Stimulated activated CD4-positive, alpha-beta T cell treated with anti-CD3 and anti-CD28 coated beads, Interleukin-2, amount 100 ng/mL, for 24 hours (primary cell): ENCODE results near the gene SMU1.
A peak's percentile ranks its signal among the peaks of the same experiment; 100 is the strongest.

ENCODE experiments used
- DNase-seq, 2 donors: peaks; one replicate each; pipeline ENCODE4 v3.0.0-alpha.2; 2020

SMU1 gene

DNA sequence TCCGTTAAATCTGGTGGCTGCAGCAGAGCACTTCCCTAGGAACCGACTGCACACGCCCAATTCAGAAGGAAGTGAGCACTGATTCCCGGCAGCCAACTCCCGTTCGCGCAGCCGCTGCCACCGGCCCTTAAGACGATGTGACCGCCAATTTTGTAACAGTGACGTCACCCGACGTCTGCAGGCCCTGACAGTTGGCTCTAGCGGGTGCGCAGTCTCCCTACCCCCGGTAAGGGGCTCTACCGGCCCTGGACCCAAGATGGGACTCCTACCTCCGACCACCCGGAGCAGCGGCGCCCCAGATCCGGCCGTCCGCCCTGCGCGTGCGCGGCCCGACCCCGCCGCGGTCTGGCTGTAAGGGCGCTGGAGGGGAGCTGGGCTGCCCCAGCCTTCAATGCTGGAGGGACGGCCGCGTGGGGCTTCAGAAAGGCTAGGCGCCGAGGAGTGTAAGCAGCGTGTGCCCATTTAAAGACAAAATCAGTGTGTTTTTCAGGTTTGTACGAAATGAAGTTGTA lies 32.3 kb downstream of the SMU1 start:
- peak; percentile 55 to 69 for DNase-seq

DNA sequence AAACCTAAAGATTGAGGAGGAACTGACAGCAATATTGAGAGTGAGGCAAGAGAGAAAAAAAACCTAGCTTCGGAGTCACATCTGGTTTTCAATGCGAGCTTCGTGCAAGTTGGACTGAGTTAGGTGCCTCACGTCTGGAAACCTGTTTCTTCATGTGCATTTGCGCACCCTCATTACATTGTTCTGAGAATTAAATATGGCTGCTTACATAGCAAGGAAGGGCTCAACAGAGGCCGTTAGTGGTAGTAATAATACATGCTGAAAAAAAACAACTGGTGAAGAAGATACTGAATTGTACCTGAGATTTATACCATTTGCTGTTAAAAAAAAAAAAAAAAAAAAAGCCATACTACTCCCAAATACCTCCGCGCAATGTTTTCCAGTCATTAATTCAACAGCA lies 32.8 kb downstream of the SMU1 start:
- no peak for DNase-seq

DNA sequence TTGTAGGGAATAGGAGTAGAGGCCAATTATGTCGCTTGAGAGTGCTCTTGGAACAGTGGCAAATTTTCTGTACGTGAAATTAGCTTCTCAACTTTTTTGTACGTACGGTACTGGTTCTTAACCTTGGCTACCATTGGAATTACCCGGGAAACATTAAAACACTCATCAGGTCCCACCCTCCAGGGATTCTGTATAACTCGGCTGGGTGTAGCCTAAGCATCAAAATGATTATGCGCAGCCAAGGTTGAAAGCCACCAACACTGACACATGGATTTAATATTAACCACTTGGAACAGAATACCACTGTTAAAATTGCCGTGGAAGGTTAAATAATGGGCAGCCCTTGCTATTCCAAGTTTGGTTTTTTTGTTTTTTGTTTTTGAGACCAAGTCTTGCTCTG lies 34.0 kb downstream of the SMU1 start:
- no peak for DNase-seq

DNA sequence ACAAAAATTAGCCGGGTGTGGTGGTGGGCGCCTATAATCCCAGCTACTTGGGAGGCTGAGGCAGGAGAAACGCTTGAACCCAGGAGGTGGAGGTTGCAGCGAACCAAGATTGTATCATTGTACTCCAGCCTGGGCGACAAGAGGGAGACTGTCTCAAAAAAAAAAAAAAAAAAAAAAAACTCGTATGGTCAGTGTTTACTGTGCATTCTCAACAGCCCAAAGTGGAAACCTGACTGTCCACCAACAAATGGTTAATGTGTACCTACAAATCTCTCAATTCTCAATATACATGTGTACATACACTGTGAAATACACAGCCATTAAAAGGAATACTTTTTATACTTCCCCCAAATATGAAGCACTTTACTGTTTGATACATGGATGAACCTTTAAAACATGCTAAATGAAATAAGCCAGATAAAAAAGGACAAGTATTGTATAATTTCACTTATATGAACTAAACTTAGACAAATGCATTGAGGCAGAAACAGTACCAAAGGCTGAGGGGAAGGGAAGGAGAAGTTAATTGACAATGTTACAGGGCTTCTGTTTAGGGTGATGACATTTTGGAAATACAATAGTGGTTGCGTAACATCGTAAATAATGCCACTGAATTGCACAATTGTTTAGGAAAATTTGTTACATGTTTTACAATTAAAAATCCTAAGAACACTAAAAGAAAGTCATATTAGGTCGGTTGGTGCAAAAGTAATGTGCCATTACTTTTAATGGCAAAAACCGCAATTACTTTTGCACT lies 34.9 kb downstream of the SMU1 start:
- DNase-seq: no peak

DNA sequence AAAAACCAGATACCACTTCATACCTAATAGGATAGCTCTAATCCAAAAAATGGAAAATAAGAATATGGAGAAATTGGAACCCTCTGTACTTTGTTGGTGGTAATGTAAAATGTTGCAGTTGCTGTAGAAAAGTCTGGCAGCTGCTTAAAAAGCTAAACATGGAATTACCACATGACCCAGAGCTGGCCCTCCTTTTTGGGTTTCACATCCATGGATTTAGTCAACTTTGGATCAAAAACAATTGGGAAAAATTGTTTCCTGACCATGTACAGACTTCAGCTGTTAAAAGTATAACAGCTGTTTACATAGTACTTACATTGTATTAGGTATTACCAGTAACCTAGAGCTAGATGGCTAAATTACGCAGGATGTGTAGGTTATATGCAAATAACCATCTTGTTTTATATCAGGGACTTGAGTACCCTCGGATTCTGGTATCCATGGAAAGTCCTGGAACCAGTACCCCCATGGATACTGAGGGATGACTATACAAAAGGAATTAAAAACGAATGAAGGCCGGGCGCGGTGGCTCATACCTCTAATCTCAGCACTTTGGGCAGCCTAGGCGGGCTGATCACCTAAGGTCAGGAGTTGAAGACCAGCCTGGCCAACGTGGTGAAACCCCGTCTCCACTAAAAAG lies 35.6 kb downstream of the SMU1 start:
- DNase-seq: no peak

DNA sequence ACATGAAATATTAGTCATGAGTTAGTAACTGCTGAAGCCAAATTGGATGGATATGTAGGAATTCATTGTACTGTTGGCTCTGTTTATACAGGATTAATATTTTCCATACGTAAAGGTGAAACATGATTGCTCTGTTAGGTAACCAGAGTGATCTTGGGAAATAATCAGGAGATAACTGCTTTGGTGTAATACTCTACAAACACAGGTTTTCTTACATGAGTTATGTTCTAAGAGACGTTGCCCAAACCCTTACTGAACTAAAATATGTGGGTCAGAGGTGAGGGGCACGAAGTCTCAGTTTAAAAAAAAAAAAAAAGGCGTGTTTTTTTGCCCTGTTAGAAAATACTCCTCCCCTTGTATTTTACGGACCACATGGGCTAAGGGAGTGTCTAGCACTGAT lies 43.6 kb downstream of the SMU1 start:
- DNase-seq: no peak

DNA sequence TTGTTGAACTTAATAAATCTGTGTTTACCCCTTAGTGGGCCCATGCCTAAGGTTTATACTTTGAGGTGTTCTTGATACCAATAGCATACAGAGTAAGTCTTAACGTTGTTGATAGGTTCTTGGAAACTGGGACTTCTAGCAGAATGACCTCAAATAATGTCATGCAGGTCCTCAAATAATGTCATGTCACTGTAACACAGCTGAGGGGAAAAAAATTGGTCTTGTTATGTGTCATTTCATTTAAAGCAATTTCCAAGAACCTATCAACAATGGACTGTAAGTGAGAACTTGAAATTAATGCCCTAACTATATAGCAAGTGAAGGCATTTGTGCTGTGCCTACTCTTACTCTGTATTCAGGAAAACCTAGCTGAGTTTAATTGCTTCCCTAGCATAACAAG lies 44.2 kb downstream of the SMU1 start:
- no peak for DNase-seq

DNA sequence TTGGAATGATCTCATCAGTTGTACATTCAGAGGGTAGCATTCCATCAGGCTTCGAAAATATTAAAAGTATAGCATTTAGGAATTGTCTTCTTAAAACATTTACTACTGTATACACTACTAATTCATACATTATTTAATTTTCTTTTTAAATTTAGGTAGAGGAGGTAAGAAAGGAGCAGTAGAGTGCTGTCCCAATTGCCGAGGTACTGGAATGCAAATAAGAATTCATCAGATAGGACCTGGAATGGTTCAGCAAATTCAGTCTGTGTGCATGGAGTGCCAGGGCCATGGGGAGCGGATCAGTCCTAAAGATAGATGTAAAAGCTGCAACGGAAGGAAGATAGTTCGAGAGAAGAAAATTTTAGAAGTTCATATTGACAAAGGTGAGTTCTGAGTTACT lies 46.2 kb downstream of the SMU1 start:
- no peak for DNase-seq

DNA sequence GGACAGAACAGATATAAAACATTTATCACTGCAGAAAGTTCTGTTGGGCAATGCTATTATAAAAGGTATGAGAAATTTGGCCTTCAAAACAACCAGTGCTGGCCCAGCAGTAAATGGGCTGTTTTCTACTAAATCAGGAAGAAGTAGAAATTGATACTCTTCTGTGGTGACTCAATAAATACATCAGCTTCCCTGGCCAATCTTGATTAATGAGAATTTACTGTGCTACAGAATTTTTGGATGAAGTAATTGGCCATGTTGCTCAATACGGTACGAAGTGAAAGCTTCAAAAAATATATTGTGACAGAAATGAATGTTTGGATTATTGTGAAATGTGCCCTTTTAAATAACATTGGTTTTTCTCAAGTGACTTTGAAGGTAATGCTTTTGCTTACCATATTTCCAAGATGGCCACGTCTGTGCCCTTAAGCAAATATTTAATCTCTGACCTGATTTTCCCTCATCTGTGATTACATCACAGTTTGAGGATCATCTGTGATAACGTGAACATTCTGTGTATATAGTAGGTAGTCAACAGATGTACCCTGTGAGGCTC lies 47.2 kb downstream of the SMU1 start:
- no peak for DNase-seq

DNA sequence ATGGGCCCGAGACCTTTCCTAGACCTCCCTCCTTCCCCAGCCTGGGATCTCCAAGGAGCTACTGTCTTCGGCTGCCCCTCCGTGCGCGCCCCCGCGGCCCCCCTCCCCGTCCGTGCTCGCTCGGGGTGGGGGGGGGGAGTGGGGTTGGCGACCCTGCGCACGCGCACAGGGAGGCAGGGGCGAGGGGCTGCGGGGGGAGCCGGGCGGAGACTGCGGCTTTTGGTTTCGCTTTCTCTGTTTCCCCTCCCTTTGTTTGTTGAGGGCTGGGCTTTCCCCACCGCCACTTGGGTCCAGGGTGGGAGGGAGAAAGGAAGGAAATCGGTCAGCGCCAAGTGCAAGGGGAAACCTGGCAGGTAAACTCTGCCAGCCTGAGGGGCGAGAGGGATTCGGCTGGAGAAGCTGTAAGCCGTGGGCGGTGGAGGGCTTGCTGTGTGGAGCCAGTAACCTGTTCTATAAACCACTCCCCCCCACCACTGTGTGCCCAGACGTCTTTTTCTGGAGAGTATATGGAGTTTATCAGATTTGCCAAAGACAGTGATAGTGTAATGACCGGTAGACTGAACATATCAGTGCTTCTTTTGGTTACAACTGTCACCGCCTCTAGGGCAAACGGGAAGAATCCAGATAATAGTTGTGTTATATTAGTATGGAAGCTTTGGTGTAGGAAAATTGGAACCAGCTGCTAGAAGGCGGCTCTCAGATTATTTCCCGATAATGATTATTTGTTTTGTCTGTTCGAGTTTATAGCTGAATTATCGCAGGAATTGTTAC lies 50.7 kb downstream of the SMU1 start:
- peak; percentile 79 to 81 for DNase-seq

DNA sequence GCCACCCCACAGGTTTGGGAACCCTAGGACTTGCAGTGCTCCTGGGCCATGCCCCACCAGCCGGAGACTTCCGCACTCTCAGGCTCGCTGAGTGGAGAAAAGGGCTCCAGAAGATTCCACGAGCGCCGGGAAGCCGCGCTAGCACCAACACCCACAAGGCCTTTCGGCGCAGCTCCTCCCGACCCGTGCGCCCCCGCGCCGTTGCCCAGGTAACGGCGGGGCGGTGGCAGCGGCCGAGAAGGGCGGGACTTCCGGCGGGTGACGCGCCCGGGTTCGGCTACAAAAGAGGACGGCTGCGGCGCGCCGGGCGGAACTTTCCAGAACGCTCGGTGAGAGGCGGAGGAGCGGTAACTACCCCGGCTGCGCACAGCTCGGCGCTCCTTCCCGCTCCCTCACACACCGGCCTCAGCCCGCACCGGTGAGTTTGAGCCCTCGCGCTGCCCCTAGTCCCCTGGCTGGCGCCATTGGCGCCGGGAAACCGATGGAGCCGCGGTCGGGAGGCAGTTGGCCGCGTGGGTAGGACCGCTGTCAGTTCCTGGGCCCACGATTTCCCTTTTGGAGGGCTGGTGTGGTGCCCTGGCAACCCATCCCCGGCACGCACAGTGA lies 51.4 kb downstream of the SMU1 start, which contains the start of gene DNAJA1:
Gene DNAJA1 (plus strand): TSS at position 308 of the 606 bp plus-strand sequence. CDS start 1,212 bp downstream, outside the sequence.
- DNase-seq: peak; percentile 96 to 97

DNA sequence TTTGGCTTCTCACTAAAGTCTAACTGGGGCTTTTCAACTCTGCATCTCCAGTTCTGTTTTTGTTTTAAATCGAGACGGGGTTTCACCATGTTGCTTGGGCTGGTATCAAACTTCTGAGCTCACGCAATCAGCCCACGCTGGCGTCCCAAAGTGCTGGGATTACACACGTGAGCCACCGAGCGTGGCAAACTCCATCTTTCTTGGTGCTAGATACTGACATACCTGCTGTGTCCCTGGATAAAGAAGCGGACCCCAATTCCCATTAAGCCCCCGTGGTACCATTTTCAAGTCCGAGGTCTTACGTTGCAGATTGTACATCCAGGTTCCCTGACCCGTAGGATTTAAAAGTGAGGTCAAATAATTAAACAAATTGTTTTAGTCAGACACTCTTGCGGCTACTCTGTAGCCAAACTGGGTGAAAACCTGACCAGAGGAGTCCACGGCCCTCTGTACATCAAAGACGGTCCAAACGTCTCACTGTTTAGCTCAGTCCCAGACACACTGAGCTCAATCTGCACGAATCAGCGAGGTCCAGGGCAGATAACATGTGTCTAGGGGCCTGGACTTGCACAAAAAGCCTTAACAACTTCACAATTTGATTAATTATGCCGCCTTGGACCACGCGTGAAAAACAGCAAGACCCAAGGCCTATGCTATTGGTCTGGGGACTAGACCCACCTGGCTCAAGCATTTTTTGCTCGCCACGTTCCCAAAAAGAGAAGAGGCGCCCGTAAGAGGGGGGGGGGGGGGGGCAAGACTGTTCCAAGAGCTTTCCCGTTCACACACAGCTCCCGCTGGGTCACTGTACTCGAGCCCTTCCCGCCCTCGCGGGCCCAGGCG lies 52.1 kb downstream of the SMU1 start:
- peak; percentile 41 to 42 for DNase-seq

DNA sequence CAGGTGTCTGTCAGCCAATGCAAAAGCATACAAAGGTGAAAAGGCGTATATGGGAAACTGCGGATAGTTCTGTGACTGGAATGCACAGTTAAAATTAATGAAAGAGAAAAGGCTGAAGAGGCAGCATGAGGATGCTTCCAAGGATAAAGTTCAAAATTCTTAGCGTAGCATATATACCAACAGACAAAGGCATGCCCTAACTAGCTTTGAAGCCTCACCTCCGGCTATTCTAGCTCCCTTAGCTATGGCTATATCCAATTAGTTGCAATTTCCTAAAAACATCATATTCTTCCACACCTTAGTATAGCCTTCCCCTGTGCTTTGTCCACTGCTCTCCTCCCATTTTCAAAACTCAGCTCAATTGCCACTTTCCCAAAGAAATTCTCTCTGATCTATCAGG lies 52.8 kb downstream of the SMU1 start:
- no peak for DNase-seq

DNA sequence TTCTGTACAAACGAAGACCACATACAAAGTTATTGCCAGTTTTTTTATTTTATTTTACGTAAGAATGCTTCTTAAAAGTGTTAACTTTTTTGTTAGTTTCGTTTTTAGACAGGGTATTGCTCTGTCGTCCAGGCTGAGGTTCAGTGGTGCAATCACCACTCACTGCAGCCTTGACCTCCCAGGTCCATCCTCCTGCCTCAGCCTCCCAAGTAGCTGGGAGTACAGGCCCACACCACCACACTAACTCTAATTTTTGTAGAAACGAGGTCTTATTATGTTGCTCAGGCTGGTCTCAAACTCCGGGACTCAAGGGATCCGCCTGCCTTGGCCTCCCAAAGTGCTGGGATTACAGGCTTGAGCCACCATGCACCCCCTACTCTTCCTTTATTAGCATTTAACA lies 53.7 kb downstream of the SMU1 start:
- DNase-seq: no peak

DNA sequence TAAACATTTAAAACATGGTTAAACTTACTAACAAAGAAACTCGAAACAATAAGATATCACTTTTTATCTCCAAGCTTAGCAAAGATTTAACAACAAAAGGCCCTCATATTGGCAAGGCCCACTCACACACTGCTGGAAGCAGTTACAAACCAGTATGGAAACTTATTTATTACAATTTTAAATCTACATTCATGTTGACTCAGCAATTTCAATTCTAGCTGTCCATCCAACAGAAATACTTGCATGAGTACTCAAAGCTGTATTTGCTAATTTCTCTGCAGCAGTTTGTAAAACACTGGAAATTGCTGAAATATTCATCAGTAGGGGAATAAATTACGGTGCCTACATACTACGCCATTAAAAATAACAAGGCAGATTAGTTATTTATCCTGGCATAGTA lies 54.2 kb downstream of the SMU1 start:
- no peak for DNase-seq

DNA sequence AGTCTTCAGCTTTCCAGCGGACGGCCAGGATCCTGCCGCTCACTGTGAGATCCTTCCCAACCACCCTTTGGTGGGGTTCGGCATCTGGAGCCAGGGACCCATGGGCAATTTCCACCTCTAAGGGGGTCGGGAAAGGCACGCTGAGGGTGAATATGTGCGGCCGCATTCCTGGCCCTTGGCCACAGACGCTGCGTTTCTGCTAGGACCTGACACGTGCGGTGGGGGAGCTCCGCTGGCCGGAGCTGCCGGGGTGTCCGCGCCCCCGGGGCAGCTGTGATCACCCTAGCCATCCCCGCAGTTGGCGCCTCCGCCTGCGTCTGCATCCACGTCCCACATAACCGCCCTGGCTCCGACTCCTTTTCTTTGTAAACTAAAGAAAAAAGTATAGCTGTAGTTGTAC lies 56.7 kb downstream of the SMU1 start:
- DNase-seq: no peak

DNA sequence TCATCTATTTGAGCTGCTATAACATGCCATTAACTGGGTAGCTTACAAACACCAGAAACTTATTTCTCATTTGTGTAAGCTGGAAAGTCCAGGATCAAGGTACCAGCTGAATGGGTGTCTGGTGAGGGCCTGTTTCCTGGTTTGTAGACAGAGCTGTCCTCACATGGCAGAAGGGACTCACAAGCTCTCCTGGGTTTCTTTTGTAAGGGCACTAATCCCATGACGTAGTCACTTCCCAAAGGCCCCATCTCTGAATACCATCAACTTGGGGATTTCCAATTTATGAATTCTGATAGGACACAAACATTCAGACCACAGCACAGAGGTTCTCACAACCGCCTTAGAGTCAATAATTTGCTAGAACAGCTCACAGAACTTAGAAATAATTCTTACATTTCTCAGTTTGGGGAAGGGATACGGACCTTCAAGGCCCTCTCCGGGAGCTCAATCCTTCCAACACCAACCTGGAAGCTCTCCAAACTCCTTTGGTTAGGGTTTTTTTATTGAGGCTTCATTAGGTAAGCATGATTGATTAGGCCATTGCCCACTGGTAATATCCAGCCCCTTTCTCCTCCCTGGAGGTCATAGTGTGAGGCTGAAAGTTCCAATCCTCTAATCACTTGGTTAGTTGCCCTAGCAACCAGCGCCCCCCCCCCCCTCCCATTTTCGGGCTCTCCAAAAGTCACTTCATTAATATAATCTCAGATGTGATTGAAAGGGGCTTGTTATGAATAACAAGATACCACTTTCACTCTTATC lies 59.0 kb downstream of the SMU1 start:
- no peak for DNase-seq

DNA sequence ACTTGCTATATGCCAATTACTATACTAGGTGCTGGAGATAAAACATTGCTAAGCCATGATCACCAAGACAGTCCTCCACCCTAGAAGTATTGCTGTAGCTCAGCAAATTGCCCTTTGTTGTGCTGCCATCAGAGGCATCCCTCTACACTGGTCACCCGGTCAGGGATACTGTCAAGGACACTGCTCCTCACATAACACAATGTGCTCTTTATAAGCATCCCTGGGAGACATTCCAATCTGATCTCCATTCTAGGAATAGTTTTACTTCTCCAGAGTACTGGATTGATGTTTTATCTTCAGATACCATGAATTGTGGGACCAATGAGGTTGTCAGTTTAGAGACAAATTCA lies 61.8 kb downstream of the SMU1 start:
- DNase-seq: no peak

DNA sequence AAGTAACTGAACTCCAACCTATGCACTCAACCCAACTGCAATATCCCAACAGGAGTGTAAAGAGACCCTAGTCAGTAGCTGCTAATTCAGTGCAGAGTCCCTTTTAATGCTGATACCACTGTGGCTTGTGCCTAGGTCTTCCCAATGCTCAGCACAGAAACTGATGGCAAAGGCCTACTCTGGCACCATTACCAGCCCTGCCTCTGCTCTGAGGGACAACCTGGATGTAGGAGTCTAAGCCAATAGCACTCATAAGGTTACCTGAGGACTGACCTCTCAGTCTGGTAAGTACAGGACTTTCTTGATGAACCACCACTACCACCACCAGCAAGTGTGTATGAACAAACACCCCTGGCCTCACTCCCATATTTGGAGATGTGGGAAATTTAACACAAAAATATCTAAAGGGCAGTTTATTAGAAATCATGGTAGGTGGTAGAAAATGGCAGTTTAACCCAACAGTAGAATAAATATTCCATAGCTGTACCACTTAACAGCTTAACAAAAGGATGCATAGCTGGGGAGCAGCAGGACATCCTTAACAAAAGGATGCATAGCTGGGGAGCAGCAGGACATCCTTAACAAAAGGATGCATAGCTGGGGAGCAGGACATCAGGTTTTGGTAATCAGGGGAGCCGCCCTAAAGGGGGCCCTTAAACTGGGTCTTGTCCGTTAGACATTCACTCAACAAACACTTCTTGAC lies 62.4 kb downstream of the SMU1 start:
- DNase-seq: no peak

DNA sequence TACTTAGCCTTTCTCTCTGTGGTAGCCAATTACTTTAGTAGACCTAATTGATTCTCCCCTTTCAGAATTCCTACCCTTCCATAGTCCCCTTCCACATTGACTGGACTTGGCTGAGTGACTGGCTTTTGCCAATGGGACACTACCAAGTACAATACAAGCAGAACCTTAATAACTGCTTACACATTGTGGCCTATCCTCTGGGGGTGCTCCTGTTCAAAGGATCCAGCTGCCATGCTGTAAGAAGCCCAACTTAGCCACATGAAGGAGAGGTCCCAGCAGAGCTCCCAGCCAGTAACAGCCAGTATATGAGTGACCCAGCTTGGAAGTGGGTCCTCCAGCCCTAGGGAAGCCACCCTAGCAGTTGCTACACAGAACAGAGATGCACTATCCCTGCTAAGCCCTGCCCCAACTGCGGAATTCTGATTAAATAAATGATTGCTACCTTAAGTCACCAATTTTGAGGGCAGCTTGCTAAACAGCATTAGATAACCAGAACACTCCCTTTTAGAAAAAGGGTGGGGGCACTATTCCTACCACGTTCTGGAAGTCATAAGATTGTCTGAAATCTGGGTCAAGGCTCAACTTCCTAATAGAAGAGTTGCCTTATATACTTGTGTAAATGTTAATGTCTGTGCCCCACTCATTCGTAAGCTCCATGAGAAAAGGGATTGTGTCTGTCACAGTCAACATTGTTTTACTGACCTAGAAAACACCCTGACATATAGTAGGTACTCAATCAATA lies 64.0 kb downstream of the SMU1 start:
- DNase-seq: no peak
